Suppressor macrophage treated with lipopolysaccharide for 4 hours (primary cell): ENCODE data around the gene CCL26.
"Not testable (repeated sequence)": the region's sequence is repeated elsewhere in the genome, so short reads cannot be mapped to it uniquely, and the experiment has no call there.

Experiments
- DNase-seq: peaks from one replicate; pipeline ENCODE4 v3.0.0-alpha.2; 2020

Gene CCL26

DNA sequence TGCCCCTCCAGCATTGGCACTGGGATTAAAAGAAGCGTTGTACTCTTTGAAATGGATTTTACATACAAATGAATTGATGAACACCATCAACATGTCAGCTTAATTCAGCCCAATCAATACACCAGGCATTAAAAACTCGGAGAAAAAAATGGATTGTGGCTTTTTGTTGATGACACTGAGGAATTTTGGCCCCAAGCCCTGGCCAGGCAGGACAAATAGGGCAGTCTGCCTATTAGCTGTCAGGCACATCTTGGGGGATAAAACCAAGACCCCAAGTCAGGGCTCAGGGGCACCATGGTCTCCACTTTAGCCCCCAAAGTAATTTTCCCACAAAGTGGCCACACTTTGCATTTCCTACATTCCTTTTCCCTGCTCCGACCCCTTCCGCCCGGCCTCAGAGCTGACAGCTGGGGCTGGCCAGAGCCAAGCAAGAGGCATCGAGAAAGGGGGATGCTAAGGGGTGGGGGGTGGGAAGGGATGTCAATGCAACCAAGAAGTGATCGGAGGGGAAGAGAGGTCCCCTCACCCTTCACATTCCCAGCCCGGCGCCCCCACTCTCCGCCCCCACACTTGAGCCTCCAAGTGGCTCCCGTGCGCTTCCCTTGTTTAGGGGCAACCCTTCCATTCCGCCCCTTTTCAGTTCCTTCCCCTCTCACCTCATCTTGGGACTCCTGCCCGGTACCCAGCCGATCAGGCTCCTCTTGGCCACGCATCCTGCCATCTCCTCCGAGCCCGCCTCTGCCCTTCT lies 34.0 kb downstream of the CCL26 start:
- no peak for DNase-seq

DNA sequence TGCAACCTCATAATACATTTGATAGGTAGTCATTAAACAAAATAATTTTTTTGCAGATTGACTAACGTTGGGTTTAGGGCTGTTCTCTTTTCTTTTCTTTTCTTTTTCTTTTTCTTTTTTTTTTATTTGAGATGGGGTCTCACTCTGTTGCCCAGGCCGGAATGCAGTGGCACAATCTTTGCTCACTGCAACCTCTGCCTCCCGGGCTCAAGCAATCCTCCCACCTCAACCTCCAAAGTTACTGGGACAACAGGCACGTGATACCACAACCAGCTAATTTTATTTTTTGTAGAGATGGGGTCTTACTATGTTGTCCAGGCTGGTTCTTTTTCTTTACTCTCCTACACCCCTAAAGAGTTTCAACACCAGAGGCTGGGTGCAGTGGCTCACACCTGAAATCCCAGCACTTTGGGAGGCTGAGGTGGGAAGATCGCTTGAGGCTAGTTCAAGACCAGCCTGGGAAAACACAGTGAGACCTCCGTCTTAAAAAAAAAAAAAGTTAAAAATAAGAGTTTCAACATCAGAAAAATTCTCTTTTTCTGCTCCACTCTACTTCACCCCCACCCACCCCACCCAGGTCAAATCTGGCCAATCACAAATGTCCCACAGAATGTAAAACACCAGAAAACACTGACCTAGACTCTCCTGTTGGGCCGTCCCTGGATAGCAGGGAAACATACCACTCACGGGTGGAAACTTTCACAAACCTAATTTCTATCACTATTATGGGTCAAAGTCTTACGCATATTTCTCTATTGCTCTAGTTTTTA lies 36.2 kb downstream of the CCL26 start:
- DNase-seq, result no peak

DNA sequence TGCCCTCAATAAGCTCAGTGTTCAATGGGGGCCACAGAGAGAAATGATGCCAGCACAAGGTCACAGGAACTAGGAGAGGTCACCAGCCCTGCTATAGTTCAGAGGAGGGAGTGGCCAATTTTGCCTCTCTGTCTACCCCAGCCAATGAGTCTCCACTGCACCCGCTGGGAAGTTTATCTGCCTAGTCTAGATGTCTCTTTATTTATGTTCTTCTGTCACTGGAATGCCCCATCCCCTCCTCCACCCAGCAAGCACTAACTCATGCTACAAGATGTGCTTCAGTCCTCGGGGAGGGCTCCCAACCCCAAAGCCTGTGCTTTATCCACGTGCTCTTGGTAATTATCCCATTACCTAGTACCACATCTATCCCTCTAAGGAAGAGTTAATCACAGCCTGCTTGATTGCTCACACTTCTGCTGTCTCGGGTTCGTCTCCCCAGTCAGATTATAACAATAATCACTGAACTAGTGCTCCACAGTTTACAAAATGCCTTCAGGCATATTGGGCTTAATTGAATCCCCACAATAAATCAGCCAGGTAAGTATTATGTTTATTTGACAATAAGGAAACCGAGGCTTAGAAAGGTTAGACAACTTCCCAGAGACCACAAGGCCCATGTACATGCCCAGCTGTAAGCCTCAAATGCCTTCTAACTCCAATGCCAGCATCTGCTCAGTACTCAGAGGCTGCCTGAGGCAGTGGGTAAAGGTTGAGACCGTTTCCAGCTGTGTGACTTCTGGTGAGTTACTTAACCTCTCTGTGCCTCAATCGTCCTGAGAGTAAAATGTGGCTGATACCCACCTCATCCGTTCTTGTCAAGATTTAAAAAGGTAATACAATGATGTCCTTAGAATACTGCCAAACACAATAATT lies 37.2 kb downstream of the CCL26 start:
- DNase-seq, result no peak

DNA sequence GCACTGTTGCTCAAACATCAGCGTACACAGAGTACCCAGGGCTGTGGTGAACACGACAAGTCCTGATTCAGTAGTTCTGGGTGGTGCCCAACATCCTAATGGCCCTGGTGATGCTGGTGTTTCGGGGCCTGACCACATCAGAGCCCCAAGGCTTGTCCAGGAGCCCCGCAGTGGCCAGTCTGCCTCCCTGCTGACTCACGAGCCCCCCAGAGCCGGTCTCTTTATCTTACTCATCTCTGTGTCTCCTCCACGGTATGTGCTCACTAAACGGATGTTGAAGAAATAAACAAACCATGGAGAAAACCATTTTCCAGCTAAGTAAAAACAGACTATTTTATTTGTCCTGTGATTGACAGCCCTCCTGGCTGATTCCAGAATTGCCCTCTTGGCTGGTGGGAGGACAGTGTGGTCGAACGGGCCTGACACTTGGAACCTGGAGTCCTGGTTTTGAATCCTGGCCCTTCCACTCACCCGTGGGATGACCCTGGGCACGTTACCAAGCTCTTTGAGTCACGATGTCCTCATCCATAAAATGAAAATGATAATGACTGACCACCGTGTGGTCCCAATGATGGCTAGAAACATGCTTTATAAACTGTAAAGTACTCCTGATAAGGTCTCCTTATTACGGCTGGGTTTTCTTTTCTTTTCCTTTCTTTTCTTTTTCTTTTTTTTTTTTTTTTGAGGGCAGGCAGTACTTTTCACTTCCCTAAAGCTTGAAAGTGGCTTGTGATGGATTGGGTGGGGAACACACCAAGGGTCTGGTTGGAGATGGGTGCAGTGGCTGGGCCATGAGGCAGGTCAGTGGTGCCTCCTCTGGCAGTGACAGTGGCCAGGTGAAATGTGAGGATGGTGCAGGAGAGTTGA lies 39.0 kb downstream of the CCL26 start:
- no peak for DNase-seq

DNA sequence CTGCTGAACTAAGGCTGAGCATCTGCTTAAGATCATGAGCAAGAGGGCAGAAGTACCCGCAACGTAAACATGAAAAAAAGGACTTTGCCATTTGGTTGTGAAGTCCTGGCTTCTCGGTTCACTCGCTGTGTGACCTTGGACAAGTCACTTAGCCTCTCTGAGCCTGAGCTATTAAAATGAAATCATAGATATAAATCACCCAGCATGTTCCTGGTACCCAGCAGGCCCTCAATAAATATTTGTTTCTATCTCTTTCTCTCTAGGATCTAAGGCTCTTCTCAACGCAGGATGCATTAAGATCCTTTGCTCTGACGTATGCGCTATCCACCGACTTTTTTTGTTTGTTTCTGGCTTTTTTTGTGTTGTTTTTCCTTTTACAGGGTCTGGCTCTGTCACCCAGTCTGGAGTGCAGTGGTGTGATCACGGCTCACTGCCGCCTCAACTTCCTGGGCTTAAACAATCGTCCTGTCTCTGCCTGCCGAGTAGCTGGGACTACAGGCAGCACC lies 39.9 kb downstream of the CCL26 start:
- DNase-seq, result no peak

DNA sequence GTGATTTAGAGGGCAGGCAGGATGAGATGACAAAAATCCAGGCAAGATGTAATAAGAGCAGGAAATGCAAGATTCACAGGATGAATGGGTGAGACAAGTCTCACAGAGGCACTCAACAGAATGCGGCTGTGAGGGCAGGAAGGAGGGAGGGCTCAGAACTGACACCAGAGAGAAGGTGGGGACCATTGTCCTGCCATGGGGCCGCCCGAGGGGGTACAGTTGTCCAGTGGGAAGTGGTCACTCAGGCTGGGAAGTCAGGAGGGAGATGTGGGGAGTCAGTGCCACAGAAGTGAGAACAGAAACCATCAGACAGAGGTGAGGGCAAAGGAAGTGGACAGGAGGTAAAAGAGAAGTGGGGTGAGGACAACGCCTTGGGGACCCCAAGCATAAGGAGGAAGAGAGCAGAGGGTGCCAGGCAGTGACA lies 42.1 kb downstream of the CCL26 start:
- DNase-seq, result no peak

DNA sequence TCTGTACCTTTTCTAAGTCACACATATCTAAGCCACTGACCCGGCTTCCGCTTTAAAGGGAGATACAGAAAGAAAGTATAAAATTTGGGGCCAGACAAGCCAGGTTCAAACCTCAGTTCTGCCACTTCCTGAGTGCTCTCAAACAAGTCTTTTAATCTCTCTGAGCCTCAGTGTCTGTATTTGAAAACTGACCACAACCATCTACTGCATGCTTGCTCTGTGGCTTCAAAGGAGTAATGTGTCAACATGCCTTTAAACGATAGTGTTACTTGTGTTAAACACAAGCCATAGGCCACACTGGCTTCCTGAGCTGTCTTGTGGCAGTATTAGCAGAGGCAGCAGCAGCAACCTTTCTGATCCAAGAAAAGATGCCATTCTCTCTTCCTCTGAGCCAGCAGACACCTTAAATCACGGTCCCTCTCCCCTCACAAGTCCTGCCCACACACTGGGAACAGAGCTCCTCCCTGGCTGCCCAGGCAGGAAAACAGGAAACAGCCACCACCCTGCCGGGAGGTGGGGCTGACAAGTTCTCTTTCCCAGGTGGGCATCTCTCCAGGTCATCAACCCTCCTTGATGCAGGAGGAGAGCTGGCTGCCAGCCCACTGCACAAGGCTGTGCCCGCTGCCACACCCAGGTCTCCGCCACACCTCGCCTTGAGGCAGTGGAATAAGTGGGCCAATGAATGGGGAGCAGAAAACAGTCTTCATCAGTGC lies 44.0 kb downstream of the CCL26 start:
- DNase-seq, result no peak

DNA sequence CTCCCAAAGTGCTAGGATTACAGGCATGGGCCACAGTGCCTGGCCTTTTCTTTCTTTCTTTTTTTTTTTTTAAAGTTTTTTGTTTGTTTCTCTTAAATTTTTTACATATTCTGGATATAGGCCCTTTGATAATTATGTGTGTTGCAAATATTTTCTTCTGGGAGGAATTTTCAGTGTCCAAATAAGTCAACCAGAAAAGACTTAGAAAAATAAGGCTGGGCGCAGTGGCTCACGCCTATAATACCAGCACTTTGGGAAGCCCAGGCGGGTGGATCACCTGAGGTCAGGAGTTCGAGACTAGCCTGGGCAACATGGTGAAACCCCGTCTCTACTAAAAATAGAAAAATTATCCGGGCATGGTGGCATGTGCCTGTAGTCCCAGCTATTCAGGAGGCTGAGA lies 44.7 kb downstream of the CCL26 start:
- not testable (repeated sequence) for DNase-seq

DNA sequence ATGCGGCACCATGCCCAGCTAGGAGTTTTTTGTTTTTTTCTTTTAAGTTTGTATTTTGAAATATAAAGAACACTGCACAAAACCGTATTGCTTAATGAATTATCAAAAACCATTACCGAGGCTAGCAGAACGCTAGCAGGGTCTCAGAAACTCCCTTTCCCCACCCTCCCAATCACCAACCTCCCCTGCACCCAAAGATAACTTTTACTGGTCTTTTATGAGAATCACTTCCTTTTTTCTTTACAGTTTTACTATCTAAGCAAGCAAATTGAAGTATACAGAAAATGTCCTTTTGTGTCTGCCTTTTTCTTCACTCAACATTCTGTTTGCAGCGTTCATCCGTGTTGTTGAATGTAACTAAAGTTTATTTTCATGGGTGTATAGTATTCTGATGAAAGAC lies 46.7 kb downstream of the CCL26 start:
- DNase-seq, result no peak

DNA sequence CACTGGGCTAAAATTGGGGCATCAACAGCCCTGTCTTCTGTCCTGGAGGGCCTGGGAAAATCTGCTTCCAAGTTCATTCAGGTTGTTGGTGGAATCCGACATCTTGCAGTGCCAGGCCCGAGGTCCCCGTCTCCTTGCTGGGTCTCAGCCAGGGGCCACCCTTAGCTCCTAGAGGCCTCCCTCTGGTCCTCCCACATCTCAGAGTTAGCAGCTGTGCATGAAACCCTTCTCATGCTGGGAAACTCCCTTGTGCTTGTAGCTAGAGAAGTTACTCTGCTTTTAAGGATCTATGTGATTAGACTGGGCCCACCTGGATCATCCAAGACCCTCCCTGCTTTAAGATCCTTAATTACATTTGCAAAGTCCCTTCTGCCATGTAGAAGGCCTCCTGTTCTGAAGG lies 48.6 kb downstream of the CCL26 start:
- no peak for DNase-seq

DNA sequence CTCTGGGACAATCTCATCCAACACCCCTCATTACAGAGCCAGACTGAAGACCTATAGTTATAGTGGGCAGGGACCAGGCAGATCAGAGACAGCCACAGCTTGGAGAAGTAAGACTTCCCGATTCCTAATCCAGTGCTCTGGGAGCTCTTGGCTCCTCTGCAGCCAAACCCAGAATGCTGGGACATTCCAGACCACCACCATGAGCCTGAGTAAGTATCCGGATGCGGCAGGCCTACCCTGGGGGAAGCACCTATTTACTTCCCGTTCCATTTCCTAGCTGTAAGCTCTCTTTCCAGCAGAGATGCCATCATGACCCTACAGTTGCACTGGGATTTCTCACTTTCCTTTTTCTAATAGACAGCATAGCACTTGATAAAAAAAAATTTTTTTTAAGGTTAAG lies 49.6 kb downstream of the CCL26 start:
- no peak for DNase-seq

DNA sequence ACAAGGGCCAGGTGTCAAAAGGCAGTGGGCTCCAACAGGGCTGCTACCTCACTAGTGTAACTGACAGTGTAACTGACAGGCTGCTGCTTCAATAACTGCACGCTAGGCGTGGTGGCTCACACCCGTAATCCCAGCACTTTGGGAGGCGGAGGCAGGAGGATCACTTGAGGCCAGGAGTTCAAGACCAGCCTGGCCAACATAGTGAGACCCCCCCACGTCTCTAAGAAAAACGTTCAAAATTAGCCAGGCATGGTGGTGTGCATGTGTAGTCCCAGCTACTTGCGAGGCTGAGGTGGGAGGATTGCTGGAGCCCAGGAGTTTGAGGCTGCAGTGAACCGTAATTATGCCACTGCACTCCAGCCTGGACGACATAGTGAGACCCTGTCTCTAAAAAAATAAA lies 50.1 kb downstream of the CCL26 start:
- DNase-seq, result not testable (repeated sequence)

DNA sequence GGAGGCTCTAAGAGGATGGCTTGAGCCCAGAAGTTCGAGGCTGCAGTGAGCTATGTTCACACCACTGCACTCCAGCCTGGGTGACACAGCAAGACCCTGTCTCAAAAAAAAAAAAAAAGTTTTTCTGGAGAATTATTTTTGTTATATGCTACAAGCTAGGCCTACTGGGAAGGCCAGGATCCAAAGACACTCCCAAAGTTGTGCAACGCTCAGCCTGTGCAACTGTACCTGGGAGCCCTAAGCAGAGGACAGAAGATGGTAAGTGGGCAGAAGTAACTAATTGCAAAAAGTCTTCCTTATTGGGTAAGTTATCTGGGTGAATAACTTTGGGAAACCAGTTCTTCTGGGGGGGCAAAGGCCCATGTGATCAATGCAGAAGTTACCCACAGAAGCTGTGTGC lies 50.6 kb downstream of the CCL26 start:
- no peak for DNase-seq

DNA sequence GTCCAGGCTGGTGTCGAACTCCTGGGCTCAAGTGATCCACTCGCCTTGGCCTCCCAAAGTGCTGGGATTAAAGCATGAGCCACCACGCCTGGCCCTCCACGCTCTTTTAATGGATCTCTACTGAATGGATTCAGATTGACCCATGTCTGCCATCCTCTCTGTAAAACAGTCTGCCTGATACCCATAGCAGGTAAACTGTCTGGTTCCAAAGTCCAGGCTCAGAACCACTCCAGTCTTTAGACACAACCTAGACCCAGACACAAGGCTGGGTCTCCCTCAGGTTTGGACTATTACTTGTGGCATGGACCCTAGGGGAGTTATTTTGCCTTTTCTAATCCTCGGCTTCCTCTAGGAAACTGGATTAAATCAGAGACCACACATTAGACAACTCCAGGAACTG lies 52.4 kb downstream of the CCL26 start:
- no peak for DNase-seq
